Activated CD4-positive, alpha-beta T cell treated with anti-CD3 and anti-CD28 coated beads, Interleukin-2, Interleukin-6, amounts not matched to agents 100 ng/mL and 50 ng/mL, durations not matched to agents 16 hours and 8 hours (primary cell): ENCODE data around the gene SH3RF1.
"Not testable (repeated sequence)": the region's sequence is repeated elsewhere in the genome, so short reads cannot be mapped to it uniquely, and the experiment has no call there.

Source experiments
- DNase-seq: peaks from one replicate; pipeline ENCODE4 v3.0.0-alpha.2; 2020

SH3RF1 gene

GRCh38 chr4:169222761-169223160 is 48.0 kb downstream of the SH3RF1 start:
- DNase-seq, result no peak

DNA sequence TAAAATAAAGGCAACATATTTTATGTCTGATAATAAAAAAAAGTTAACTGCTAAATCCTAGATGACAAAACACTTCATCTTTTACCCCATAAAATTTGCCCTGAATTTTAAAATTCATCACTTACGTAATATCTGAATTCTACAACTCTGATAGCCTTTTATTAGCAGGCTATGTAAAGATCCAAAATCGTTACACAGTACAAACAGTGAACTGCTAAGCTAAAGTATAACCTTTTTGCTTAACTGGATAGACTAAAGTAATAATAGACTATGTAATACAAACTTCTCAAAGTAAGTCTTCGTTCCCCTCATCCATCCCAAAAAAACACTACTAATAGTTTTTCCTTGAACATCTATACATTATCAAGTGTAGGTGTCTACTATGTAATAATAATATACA is 49.1 kb downstream of the SH3RF1 start:
- DNase-seq, result no peak

DNA sequence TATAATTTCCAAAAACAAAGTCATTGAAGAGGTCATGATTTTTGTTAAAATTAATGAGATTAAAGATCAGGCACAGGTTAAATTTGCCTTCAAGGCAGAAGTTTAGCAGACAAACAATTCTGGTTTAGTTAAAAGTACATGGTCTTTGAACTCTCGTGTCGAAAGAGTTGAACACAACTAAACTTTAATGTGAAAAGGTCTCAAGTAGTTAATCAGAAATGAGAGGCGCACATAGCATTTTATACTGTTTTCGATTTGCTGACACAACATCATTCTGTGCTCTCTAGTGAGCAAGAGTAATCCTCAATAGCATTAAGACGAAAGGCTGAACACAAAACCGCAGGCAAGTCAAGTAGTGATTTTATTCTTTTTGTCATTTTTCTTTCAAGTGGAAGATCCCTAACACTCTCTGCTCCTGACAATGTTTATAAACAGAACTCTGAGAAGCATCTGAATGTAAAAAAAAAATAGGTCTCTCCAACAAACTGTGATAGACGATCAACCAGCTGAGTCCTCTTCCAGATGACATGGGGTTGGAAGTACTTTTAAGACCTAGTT is 49.8 kb downstream of the SH3RF1 start:
- no peak for DNase-seq

DNA sequence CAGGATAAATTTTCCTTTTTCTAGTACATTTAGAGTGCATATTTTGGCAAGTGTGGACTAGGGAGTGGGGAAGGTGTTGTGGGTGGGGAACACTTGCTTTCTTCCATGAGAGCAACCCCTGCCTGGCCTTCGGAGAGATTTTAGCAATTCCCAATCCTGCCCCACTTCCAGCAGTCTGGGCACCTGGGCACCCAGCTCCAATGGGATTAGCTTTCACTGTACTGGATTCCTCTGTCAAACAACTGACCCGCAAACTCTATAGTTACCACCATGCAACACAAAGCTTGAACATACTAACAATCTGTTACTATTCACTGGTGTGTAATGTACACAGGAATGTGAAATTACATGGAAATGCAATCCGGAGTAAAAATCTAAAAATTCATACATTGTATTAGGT is 50.3 kb downstream of the SH3RF1 start:
- no peak for DNase-seq

GRCh38 chr4:169219440-169219839 is 51.3 kb downstream of the SH3RF1 start:
- DNase-seq, result no peak

DNA sequence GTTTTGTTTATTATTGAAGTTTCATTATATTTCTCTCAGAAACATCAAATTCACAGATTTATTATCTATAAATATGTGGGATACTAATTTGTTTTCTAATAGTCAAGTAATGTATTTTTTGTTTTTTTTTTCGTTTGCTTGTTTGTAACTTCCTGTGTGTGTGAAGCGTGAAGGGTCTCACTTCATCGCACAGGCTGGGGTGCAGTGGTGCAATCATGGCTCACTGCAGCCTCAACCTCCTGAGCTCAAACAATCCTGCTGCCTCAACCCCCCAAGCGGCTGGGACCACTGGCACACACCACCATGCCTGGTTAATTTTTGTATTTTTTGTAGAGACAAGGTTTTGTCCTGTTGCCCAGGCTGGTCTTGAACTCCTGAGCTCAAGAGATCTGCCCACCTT is 55.1 kb downstream of the SH3RF1 start:
- DNase-seq, result no peak

DNA sequence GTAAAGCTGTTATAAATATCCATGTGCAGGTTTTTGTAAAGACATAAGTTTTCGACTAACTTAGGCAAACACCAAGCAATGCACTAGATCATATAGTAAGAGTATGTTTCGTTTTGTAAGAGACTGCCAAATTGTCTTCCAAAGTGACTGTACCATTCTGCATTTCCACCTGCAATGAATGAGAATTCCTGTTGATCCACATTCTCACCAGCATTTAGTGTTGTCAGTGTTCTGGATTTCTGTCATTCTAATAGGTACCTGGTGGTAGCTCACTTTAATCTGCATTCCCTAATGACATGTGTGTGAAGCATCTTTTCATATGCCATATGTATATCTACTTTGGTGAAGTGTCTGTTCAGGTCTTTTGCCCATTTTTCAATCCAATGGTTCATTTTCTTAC is 57.8 kb downstream of the SH3RF1 start:
- DNase-seq, result no peak

DNA sequence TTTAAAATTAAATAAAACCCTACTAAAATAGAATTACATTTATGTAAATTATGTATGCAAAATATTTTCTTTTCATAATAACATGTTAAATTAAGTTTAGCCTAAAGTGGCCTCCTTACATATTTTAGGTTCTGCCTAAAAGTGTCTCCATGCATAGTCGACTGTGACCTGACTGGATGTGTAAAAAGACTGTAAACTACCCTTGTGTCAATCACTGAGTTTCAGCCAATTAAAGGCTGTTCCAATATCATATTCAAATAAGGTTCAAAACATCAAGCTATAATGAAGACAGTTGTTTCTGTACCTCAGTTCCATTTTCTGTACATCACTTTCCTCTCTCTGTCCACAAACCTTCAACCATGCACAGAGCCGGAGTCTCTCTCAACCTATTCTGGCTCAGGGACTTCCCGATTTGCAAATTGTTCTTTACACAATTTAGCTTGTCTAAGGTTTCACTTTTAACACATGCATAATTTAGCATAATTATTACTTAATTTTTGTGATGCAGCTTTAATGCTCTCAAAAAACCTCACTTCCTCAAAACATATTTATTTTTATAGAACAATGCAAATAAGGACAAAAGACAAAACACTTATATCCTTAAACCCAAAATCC is 60.1 kb downstream of the SH3RF1 start:
- DNase-seq, result no peak

GRCh38 chr4:169209388-169209883 is 61.3 kb downstream of the SH3RF1 start:
- DNase-seq, result no peak

GRCh38 chr4:169208516-169208915 is 62.2 kb downstream of the SH3RF1 start:
- DNase-seq, result no peak

GRCh38 chr4:169208090-169208455 is 62.7 kb downstream of the SH3RF1 start:
- DNase-seq, result no peak

DNA sequence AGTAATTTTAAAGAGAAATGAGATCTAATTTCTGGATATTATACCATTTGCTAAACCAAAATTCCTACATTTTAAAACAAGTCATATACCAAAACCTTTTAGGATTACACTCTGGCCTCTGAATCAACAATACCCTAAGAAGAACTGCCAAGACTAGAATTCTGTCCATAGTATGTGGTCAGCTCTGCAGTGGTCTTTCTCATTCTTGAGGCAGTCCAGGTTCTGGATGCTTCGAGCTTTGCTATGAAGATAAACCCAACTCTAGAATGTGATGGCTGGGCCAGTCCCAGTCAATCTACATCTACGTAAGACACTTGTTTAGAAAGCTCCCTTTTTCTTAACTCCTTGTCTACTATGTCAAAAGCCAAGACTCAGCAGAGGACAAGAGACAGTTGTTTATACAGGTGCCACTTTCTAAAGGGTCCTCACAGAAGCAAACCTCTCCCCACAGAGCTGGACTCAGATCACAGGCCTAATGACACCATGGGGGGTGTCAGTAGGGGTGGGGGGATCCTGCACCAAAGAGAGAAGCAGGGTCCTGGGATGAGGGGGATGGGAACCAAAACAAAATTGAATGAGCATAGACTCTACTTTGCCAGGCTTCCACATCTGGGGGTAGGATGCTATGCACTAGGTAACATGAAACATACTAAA is 63.2 kb downstream of the SH3RF1 start:
- no peak for DNase-seq

GRCh38 chr4:169205744-169206080 is 65.0 kb downstream of the SH3RF1 start:
- no peak for DNase-seq

DNA sequence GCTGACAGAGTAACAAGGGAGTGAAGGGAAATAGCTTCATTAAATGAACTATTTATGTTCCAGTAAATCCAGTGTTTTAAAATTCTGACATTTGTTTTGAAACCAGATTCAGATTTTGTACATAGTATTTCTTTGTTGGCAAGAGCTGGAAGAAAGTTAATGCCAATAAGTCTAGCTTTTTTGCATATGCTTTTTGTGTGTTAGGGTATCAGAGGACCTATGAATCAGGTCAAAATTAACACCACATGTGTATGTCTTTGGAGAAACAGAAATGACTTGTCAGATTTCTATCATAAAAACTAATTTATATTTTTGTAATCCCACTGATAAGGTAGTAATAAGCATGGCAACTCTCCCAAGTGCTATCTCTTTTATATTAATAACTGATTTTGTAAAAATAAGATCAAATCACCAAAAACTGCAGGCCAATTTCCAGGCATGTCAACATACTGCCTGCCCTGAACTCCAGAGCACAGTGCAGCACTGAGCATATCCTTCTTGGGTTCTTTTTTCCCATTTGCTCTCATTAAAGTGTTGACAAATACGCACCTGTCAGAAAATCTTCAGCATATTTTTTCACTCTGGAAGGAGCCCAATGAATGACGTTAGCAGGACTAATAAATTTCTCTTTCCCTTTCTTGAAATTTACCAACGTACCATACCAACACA is 65.5 kb downstream of the SH3RF1 start:
- DNase-seq, result no peak

- no peak for DNase-seq
Measured at GRCh38 chr4:169203891-169204290, 66.9 kb downstream of the SH3RF1 start.

- DNase-seq, result not testable (repeated sequence)
Measured at GRCh38 chr4:169203278-169203677, 67.5 kb downstream of the SH3RF1 start.

GRCh38 chr4:169202878-169203277 is 67.9 kb downstream of the SH3RF1 start:
- DNase-seq, result no peak

GRCh38 chr4:169202145-169202699 is 68.5 kb downstream of the SH3RF1 start:
- no peak for DNase-seq

DNA sequence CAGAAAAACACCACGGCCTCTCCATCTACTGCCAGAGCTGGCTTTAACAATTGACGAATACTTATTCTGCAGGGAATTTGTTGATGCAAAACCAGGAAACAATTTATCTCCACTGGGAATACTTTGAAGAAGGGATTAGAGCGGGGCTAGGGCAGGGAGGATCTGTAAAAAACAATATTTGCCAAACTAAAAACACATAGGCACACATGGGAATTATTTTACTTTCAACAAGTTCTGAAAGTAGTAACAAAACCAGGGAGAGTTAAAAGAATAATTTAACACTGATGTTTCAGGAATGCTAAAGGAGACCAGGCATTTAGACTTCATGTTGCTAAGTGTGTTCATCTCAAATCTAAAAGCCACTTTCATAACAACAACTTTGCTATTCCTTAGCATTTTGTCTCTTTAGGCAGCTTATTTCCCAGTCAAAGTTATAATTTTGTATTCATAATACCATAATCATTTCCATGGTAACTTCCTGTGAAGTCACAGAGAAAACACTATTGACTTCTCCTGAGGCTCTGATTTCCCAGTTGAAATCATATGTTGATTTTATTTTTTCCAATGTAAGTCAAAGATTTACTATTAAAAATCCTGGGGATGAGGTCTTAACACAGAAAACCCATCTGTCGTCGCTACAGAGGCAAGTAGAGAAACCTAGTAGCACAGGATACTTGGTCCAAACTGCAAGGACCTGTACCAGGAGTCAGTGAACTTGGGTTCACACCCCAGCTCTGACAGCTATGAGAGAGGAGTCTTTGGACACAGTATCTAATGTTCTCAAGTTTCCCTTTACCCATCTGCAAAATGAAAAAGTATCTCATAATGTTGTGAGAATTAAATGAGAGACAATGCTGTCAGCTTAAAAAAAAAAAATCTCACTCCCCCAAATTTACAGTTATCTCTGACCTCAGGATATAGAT is 69.3 kb downstream of the SH3RF1 start:
- no peak for DNase-seq

- DNase-seq, result no peak
Measured at GRCh38 chr4:169200361-169201030, 70.3 kb downstream of the SH3RF1 start.

GRCh38 chr4:169199184-169199583 is 71.6 kb downstream of the SH3RF1 start:
- no peak for DNase-seq

GRCh38 chr4:169198167-169198566 is 72.6 kb downstream of the SH3RF1 start:
- DNase-seq, result no peak
